Fibroblast of villous mesenchyme (primary cell): ENCODE data around the gene ADAM10. TPM values are rescaled to one million over a fixed set of nuclear protein-coding genes. Genes with fewer than 3 reads are reported as not detected.

Experiments used
- DNase-seq: peaks from one replicate; pipeline ENCODE4 v3.0.0-alpha.2; 2010; ENCODE audit warnings: low read depth
- H3K4me3 ChIP-seq: 2 replicates; pipeline ENCODE4 v1.5.1; 2011; ENCODE audit warnings: low read depth, mild to moderate bottlenecking, low read length
- CTCF ChIP-seq: IDR thresholded peaks from 2 replicates; pipeline ENCODE4 v1.5.1; 2012; ENCODE audit warnings: low read depth, mild to moderate bottlenecking, low read length; ENCODE audit not compliant: insufficient read depth
- total RNA-seq: library from RNA; depleted of rRNA; stranded (reverse); fragments of >200 nt; gene quantifications from 2 replicates; pipeline ENCODE4 v1.2.3, GENCODE V29; 2012

Gene ADAM10
- total RNA-seq, 1 donor, result 200 TPM

DNA sequence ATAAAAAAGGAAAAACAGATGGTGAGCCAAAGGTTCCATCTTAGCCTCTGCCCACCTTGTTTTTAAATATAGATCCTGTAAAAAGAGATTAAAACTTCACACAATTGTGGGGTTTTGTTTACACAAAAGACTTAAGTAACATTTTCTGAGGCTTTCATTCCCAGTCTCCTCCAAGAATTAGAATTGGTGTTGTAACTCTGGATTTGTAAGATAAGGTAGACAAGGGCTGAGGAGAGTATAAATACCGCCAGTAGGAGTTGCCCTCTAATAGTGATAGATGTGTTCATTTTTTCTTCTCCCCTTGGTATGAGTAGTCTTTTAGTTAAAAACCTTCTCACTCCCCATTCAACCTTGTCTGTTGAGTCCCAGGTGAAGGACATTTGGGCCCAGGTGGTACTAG, 30.0 kb upstream of the ADAM10 start:
- peak; percentile 61 for DNase-seq
- no peak overlapping the region for H3K4me3 ChIP-seq
- no peak for TF ChIP-seq CTCF

DNA sequence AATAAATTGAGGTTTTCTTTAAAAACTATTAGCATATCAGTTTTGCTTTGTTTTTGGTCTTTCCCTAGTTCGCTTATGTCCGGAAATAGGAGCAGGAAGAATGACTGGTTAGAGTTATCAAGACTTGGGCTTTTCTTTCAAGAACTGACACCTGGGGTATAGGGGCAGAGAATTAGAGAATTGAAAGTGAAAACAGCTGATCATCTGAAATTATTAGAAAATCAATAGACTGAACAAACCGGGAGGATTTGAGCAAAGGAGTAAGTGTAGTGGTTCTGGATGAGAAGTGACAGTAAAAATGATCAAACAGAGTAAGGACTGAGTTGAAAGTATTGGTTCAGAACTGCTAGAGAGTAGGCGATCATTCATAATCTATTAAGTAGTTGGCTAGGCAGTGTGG, 27.6 kb upstream of the ADAM10 start:
- DNase-seq, result no peak
- no peak for TF ChIP-seq CTCF
- H3K4me3 ChIP-seq, result no peak overlapping the region

GRCh38 chr15:58775402-58775801, 25.9 kb upstream of the ADAM10 start:
- no peak for DNase-seq
- TF ChIP-seq CTCF, result no peak
- H3K4me3 ChIP-seq, result no peak overlapping the region

DNA sequence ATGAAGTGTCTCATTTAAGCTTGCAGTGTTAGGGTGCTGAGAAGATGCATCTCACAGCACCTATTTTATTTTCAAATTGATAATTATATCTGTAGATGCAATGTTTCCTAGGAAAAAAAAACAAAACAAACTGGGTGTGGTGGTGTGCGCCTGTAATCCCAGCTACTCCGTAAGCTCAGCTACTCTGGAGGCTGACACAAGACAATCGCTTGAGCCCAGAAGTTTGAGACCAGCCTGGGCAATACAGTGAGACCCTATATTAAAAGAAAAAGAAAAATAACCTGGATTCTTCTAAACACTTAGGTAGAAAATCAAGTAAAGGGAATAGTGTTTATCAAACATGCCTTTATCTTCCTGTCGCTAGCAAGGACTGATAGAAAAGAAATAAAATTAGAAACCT, 23.5 kb upstream of the ADAM10 start:
- H3K4me3 ChIP-seq, result peak overlapping the region; percentile 75
- no peak for TF ChIP-seq CTCF
- no peak for DNase-seq

DNA sequence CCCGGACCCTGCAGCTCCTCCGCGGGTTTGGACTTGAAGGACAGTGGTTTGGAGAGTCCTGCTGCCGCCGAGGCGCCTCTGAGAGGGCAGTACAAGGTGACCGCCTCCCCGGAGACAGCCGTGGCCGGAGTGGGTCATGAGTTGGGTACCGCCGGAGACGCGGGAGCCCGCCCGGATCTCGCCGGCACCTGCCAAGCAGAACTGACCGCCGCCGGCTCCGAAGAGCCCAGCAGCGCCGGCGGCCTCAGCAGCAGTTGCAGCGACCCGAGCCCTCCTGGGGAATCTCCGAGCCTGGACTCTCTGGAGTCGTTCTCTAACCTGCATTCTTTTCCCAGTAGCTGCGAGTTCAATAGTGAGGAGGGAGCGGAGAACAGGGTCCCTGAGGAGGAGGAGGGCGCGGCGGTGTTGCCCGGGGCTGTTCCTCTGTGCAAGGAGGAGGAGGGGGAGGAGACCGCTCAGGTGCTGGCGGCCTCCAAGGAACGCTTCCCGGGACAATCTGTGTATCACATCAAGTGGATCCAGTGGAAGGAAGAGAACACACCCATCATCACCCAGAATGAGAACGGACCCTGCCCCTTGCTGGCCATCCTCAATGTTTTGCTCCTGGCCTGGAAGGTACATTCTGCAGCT, 22.2 kb upstream of the ADAM10 start:
- no peak for TF ChIP-seq CTCF
- peak overlapping the region; percentile 75 for H3K4me3 ChIP-seq
- no peak for DNase-seq

DNA sequence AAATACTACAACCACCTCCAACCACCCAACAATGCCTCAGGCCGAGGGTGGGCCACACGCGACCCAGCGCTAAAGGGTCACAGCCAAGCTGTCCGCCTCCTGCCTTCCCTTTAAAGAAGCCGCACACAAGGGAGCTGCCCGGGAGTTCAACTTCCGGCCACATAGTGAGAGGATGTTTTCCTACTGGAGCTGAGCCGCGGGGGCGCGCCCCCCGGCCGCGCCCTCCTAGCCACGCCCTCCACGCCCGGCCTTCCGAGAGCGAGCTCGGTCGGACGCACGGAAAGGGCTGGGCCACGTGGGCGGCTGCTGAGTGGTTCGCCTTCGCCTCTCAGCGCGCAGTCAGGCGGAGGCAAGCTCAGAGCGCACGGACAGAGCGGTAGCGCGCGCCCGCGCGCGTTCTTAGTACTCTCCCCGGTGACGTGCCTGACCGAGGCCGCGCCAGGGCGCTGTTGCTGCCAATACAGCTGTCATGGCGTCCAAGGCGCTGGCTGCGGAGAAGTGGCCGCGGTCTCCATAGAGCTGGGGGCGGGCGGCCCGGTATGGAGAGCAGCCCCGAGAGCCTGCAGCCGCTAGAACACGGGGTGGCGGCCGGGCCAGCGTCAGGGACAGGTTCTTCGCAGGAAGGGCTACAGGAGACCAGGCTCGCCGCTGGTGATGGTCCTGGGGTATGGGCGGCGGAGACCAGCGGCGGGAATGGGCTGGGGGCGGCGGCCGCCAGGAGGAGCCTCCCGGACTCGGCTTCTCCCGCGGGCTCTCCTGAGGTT, 21.5 kb upstream of the ADAM10 start, which contains the start of gene MINDY2:
Gene MINDY2, plus strand, starts transcription at position 446 of the 764 bp plus-strand sequence. Its CDS starts 94 bp downstream, at position 540.
- H3K4me3 ChIP-seq, result peak within 1 kb of the TSS; percentile 75
- DNase-seq, result peak; percentile 99
- peak; percentile 29 for TF ChIP-seq CTCF
